ENCODE measurements around the gene ANO1. TPM values are rescaled to one million over a fixed set of nuclear protein-coding genes. Genes with fewer than 3 reads are reported as not detected.
A peak's percentile ranks its signal among the peaks of the same experiment; 100 is the strongest.

Gene ANO1
- total RNA-seq, 1 donor from 2014 or later, result 1.1 TPM

GRCh38 chr11:70187771-70188170 lies 109.7 kb downstream of the ANO1 start:
- no peak for TF ChIP-seq CTCF (IDR thresholded peaks at IDR 0.05; ENCODE audit: insufficient read depth, low read length, poor library complexity, severe bottlenecking)
- H3K4me3 ChIP-seq (ENCODE audit: low read depth, low read length), result no peak overlapping the region
- H3K36me3 ChIP-seq (ENCODE audit: control insufficient read depth, insufficient read depth, low read length), result no peaks in the 10 kb centered on the region
- no peak for DNase-seq (ENCODE audit: low read depth)
- H3K27me3 ChIP-seq (ENCODE audit: control insufficient read depth, insufficient read depth, low read length), result peaks cover 7% of the 10 kb centered on the region

GRCh38 chr11:70189622-70190021 lies 111.5 kb downstream of the ANO1 start:
- peaks cover 4% of the 10 kb centered on the region for H3K27me3 ChIP-seq (ENCODE audit: control insufficient read depth, insufficient read depth, low read length)
- no peak for DNase-seq (ENCODE audit: low read depth)
- TF ChIP-seq CTCF (IDR thresholded peaks at IDR 0.05; ENCODE audit: insufficient read depth, low read length, poor library complexity, severe bottlenecking), result no peak
- no peaks in the 10 kb centered on the region for H3K36me3 ChIP-seq (ENCODE audit: control insufficient read depth, insufficient read depth, low read length)
- no peak overlapping the region for H3K4me3 ChIP-seq (ENCODE audit: low read depth, low read length)

GRCh38 chr11:70191495-70192140 lies 113.5 kb downstream of the ANO1 start:
- Histone ChIP-seq H3K4me3 (ENCODE audit: low read depth, low read length) (no peak overlapping the region), H3K36me3 (ENCODE audit: control insufficient read depth, insufficient read depth, low read length) (no peaks in the 10 kb centered on the region), H3K27me3 (ENCODE audit: control insufficient read depth, insufficient read depth, low read length) (peaks cover 2% of the 10 kb centered on the region)
- peak; percentile 93 for TF ChIP-seq CTCF (IDR thresholded peaks at IDR 0.05; ENCODE audit: insufficient read depth, low read length, poor library complexity, severe bottlenecking)
- DNase-seq (ENCODE audit: low read depth), result no peak

GRCh38 chr11:70192666-70193410 lies 114.7 kb downstream of the ANO1 start:
- no peak overlapping the region for H3K4me3 ChIP-seq (ENCODE audit: low read depth, low read length)

GRCh38 chr11:70193411-70194292 lies 115.5 kb downstream of the ANO1 start:
- no peak for DNase-seq (ENCODE audit: low read depth)
- Histone ChIP-seq H3K4me3 (ENCODE audit: low read depth, low read length) (no peak overlapping the region), H3K36me3 (ENCODE audit: control insufficient read depth, insufficient read depth, low read length) (no peaks in the 10 kb centered on the region), H3K27me3 (ENCODE audit: control insufficient read depth, insufficient read depth, low read length) (no peaks in the 10 kb centered on the region)
- TF ChIP-seq CTCF (IDR thresholded peaks at IDR 0.05; ENCODE audit: insufficient read depth, low read length, poor library complexity, severe bottlenecking), result no peak

More at GRCh38 chr11:70192666-70193410, 114.7 kb downstream of the ANO1 start:
- Histone ChIP-seq H3K27me3 (ENCODE audit: control insufficient read depth, insufficient read depth, low read length) (peaks cover 2% of the 10 kb centered on the region), H3K36me3 (ENCODE audit: control insufficient read depth, insufficient read depth, low read length) (no peaks in the 10 kb centered on the region)
- TF ChIP-seq CTCF (IDR thresholded peaks at IDR 0.05; ENCODE audit: insufficient read depth, low read length, poor library complexity, severe bottlenecking), result no peak
- DNase-seq (ENCODE audit: low read depth), result no peak
